Activated naive CD8-positive, alpha-beta T cell (primary cell): ENCODE results near the gene OR13C9.
"Not testable (repeated sequence)": the region's sequence is repeated elsewhere in the genome, so short reads cannot be mapped to it uniquely, and the experiment has no call there.

ENCODE experiments used
- H3K27ac Mint-ChIP-seq: one replicate; pipeline ENCODE4 v1.8.0; 2021; ENCODE audit warnings: mixed read lengths
- H3K27me3 Mint-ChIP-seq: one replicate; pipeline ENCODE4 v1.8.0; 2021; ENCODE audit warnings: mixed read lengths
- H3K36me3 Mint-ChIP-seq: one replicate; pipeline ENCODE4 v1.8.0; 2021; ENCODE audit warnings: mixed read lengths
- H3K4me1 Mint-ChIP-seq: one replicate; pipeline ENCODE4 v1.8.0; 2021; ENCODE audit warnings: low read depth, mixed read lengths
- H3K4me3 Mint-ChIP-seq: one replicate; pipeline ENCODE4 v1.8.0; 2021; ENCODE audit warnings: mild to moderate bottlenecking, mixed read lengths
- H3K9me3 Mint-ChIP-seq: one replicate; pipeline ENCODE4 v1.8.0; 2021; ENCODE audit warnings: low read depth, mixed read lengths

The OR13C9 gene

GRCh38 chr9:104618104-104618503 is at the start of gene OR13C9:
Gene OR13C9 (minus strand): TSS chr9:104618204. CDS start chr9:104618204, 0 bp downstream.
- Mint-ChIP-seq H3K27ac (no peak within 1 kb of the TSS), H3K36me3 (peaks cover 4% of the 10 kb centered on the region), H3K9me3 (no peaks in the 10 kb centered on the region), H3K4me1 (no peaks in the 10 kb centered on the region), H3K27me3 (no peaks in the 10 kb centered on the region), H3K4me3 (no peak within 1 kb of the TSS)

GRCh38 chr9:104658496-104659195 is 40.6 kb upstream of the OR13C9 start:
- Mint-ChIP-seq H3K4me1 (no peaks in the 10 kb centered on the region), H3K9me3 (peaks cover under 1% of the 10 kb centered on the region), H3K4me3 (no peak overlapping the region), H3K36me3 (peaks cover 3% of the 10 kb centered on the region), H3K27ac (no peak overlapping the region), H3K27me3 (peaks cover 4% of the 10 kb centered on the region)

GRCh38 chr9:104635456-104635855 is 17.5 kb upstream of the OR13C9 start:
- H3K27ac Mint-ChIP-seq, result no peak overlapping the region

DNA sequence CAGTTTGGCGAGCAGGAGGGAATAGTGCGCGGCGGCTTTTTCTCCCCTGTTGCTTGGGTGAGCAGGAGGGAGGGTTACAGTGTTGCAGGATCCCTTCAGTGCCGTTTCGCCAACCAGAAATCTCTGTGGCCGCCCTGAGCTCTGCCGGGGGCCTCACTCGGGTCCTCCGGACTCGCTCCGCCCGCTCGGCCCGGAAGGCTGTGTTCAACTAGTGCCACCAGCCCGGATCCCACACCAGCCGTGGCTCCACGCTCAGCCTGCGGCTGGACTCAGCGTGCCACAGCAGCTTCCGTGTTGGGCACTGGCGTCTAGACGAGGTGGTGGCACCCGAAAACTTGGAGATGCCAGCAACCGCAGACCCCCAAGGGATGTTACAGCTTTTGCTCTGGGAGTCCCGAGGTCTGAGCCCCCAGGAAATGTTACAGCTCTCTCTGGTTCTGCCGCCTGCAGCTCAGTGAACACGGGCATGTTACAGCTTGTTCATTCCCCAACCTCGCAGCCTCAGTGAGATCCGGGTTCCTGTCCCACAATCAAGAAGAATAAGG is 16.0 kb upstream of the OR13C9 start:
- Mint-ChIP-seq H3K4me1 (no peaks in the 10 kb centered on the region), H3K36me3 (peaks cover 4% of the 10 kb centered on the region), H3K27ac (no peak overlapping the region), H3K27me3 (no peaks in the 10 kb centered on the region), H3K9me3 (peaks cover 15% of the 10 kb centered on the region), H3K4me3 (no peak overlapping the region)

More at GRCh38 chr9:104635456-104635855, 17.5 kb upstream of the OR13C9 start:
- Mint-ChIP-seq H3K4me1 (no peaks in the 10 kb centered on the region), H3K27me3 (no peaks in the 10 kb centered on the region), H3K9me3 (peaks cover 26% of the 10 kb centered on the region), H3K4me3 (no peak overlapping the region), H3K36me3 (peaks cover 4% of the 10 kb centered on the region)

DNA sequence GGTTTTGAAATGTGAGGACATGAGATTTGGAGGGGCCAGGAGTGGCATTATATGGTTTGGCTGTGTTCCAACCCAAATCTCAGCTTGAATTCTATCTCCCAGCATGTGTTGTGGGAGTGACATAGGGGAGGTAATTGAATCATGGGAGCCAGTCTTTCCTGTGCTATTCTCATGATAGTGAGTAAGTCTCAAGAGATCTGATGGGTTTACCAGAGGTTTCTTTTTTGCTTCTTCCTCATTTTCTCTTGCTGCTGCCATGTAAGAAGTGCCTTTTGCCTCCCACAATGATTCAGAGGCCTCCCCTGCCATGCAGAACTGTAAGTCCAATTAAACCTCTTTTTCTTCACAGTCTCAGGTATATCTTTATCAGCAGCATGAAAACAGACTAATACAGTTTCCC is 8.0 kb upstream of the OR13C9 start:
- not testable (repeated sequence) for H3K9me3 Mint-ChIP-seq, H3K36me3 Mint-ChIP-seq, H3K4me3 Mint-ChIP-seq, H3K27me3 Mint-ChIP-seq, H3K4me1 Mint-ChIP-seq, H3K27ac Mint-ChIP-seq

GRCh38 chr9:104617418-104617817 is 586 bp downstream of the OR13C9 start:
- no peak overlapping the region for H3K4me3 Mint-ChIP-seq
- no peaks in the 10 kb centered on the region for H3K27me3 Mint-ChIP-seq

DNA sequence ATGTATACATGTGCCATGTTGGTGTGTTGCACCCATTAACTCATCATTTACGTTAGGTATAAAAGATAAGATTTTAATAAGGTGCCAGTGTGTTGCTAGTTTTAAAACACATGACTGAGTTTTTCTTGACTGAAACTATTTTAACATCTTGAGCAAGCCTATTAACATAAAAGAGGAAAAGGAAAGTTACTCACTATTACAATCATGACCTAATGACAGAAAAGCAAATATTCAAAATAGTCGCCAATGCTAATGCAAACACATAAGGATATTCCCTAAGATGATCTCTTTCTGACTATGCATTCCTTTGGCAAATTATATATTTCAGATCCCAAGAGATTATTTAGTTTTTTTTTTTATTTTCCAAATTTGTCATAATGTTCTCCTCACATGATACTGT is 6.8 kb downstream of the OR13C9 start:
- Mint-ChIP-seq H3K4me3 (no peak overlapping the region), H3K36me3 (peaks cover 4% of the 10 kb centered on the region), H3K9me3 (no peaks in the 10 kb centered on the region), H3K27me3 (no peaks in the 10 kb centered on the region), H3K4me1 (no peaks in the 10 kb centered on the region), H3K27ac (no peak overlapping the region)

More at GRCh38 chr9:104617418-104617817, 586 bp downstream of the OR13C9 start:
- H3K9me3 Mint-ChIP-seq, result no peaks in the 10 kb centered on the region
- peaks cover 4% of the 10 kb centered on the region for H3K36me3 Mint-ChIP-seq
- no peak overlapping the region for H3K27ac Mint-ChIP-seq
- no peaks in the 10 kb centered on the region for H3K4me1 Mint-ChIP-seq

- H3K27ac Mint-ChIP-seq, result no peak overlapping the region
- no peak overlapping the region for H3K4me3 Mint-ChIP-seq
- H3K27me3 Mint-ChIP-seq, result no peaks in the 10 kb centered on the region
- no peaks in the 10 kb centered on the region for H3K4me1 Mint-ChIP-seq
- H3K9me3 Mint-ChIP-seq, result no peaks in the 10 kb centered on the region
- H3K36me3 Mint-ChIP-seq, result no peaks in the 10 kb centered on the region
Measured at GRCh38 chr9:104608336-104608735, 9.7 kb downstream of the OR13C9 start.

DNA sequence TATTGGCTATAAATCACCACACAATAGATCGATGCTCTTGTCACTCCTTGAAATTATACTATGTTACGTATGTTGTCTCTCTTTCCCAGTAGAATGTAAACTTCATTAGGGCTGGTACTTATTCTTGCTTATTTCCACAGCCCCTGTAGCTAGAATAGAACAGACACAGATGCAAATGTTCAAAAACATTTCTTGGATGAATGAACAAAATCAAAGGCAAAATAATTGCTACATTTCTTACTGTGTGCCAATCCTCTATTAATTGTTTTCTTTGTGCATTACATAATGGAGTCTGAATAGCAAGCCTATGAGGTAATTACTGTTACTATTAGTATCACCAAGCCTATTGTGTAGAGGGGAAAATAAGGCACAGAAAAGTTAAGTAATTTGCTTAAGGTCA is 11.9 kb downstream of the OR13C9 start:
- H3K27ac Mint-ChIP-seq, result no peak overlapping the region
- H3K4me3 Mint-ChIP-seq, result no peak overlapping the region
- H3K9me3 Mint-ChIP-seq, result no peaks in the 10 kb centered on the region
- no peaks in the 10 kb centered on the region for H3K4me1 Mint-ChIP-seq
- H3K36me3 Mint-ChIP-seq, result no peaks in the 10 kb centered on the region
- H3K27me3 Mint-ChIP-seq, result no peaks in the 10 kb centered on the region

- H3K27me3 Mint-ChIP-seq, H3K36me3 Mint-ChIP-seq, H3K4me3 Mint-ChIP-seq, H3K9me3 Mint-ChIP-seq, H3K4me1 Mint-ChIP-seq, H3K27ac Mint-ChIP-seq: not testable (repeated sequence)
Measured at GRCh38 chr9:104605527-104605926, 12.5 kb downstream of the OR13C9 start, which contains the start of gene OR13C2. Gene OR13C2 (minus strand): TSS chr9:104605627. CDS start chr9:104605627, 0 bp downstream.

- Mint-ChIP-seq H3K27me3 (no peaks in the 10 kb centered on the region), H3K36me3 (no peaks in the 10 kb centered on the region), H3K4me1 (no peaks in the 10 kb centered on the region), H3K27ac (no peak overlapping the region), H3K4me3 (no peak overlapping the region), H3K9me3 (no peaks in the 10 kb centered on the region)
Measured at GRCh38 chr9:104604801-104605200, 13.2 kb downstream of the OR13C9 start.

GRCh38 chr9:104599313-104599712 is 18.7 kb downstream of the OR13C9 start, which contains the start of gene OR13C5:
Gene OR13C5 (minus strand): TSS chr9:104599413. CDS start chr9:104599413, 0 bp downstream.
- not testable (repeated sequence) for H3K4me1 Mint-ChIP-seq, H3K36me3 Mint-ChIP-seq, H3K9me3 Mint-ChIP-seq, H3K27me3 Mint-ChIP-seq, H3K4me3 Mint-ChIP-seq, H3K27ac Mint-ChIP-seq

DNA sequence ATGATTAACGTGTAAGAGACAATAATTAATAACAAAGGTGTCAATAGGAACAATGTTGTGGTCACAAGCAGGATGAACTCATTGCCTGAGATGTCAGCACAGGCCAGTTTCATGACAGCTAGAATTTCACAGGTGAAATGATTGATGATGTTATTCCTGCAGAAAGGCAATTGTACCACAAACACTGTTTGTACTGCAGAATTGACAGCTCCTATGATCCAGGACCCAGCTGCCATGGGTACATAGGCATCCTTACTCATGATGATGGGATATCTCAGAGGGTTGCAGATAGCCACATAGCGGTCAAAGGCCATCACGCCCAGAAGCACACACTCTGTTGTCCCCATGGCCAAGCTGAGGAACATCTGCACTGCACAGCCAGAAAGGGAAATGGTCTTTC is 19.3 kb downstream of the OR13C9 start:
- not testable (repeated sequence) for H3K4me3 Mint-ChIP-seq, H3K27me3 Mint-ChIP-seq, H3K4me1 Mint-ChIP-seq, H3K9me3 Mint-ChIP-seq, H3K27ac Mint-ChIP-seq, H3K36me3 Mint-ChIP-seq

DNA sequence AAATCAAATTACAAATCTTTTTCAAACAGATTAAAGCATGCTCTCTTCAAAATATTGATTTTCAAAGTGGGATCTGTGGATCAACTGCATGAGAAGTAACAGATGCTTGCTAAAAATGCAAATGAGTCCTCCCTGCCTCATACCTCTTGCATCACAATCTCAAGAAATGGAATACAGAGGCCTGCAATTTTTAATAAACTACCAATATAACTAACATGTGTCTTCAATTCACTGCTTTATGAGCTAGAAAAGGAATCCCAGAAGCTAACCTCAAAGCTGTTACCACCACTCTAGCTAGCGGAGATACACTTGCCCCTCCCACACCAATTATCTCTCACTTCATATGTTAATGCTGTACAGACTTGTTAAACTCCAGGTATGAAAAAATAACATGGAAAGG is 28.4 kb downstream of the OR13C9 start:
- no peaks in the 10 kb centered on the region for H3K36me3 Mint-ChIP-seq
- H3K27ac Mint-ChIP-seq, result no peak overlapping the region

DNA sequence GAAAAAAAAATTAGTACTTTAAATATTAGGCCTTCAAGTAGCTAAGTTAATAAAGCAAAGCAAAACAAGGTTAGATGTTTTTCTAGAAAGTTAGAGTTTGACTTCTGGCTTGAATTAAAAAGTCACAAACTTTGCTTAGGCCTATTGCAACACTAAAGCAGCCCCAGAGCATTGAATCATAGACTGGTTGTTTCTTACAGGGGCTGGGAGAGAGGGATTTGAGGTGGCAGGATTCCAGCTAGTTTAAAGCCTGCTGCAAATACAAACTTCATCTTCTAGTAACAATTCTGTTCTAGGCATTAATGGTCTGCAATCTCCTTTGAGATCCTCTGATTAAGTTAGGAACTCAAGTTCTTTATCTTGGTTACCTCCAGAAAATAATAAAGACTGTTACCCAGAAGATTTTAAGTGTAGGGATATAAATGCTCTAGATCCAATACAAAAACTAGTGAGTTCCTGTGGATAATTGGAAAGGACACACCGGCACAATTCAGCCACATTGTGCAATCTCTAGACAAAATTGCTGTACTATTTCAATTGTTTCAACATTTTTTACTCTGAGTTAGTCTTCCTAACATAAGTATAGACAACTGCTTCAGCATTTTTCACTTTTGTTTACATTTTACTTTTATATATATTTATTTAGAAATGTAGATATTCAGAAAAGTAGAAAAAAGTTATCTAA is 31.4 kb downstream of the OR13C9 start:
- H3K9me3 Mint-ChIP-seq, result no peaks in the 10 kb centered on the region
- H3K4me1 Mint-ChIP-seq, result no peaks in the 10 kb centered on the region
- no peak overlapping the region for H3K4me3 Mint-ChIP-seq
- H3K27ac Mint-ChIP-seq, result no peak overlapping the region
- H3K36me3 Mint-ChIP-seq, result no peaks in the 10 kb centered on the region
- peaks cover 2% of the 10 kb centered on the region for H3K27me3 Mint-ChIP-seq

More for the DNA sequence above, 28.4 kb downstream of the OR13C9 start:
- Mint-ChIP-seq H3K27me3 (peaks cover 2% of the 10 kb centered on the region), H3K9me3 (no peaks in the 10 kb centered on the region), H3K4me3 (no peak overlapping the region), H3K4me1 (no peaks in the 10 kb centered on the region)
